ELF-1 (cell line): Measurements from ENCODE around the gene IGF2BP3.

Experiments used
- DNase-seq: peaks from one replicate; pipeline ENCODE4 v3.0.0-alpha.2; 2016; ENCODE audit warnings: low read depth, low spot score

Gene IGF2BP3

DNA sequence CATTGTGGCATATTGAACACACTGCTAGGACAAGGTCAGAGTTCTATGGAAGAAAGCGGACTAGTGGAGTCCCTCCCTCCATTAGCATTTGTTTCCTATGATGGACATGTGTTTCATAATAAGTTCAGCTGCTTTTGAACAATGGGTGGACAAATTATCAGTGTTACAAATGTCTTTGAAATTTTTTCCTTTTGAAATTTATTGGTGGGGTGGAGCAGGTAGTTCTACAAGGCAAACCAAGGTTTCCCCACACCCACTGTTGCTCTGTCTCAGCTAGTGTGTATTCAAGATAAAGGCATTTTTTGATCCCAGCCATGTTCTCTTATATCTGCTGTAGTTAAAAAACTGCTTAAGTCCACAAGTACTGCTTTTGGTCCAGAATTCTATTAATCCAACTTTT, 91.3 kb downstream of the IGF2BP3 start:
- no peak for DNase-seq

DNA sequence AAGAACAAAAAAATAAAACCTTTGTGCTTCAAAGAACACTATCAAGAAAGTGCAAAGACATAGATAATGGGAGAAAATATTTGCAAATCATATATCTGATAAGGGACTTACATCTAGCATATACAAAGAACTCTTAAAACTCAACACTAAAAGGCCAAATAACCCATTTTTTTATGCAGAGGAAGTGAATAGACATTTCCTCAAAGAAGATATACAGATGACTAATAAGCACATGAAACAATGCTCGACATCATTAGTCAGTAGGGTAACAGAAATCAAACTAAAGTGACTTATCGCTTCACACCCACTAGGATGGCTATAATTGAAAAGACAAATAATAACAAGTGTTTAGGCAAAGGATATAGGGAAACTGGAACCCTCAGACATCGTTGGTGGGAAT, 93.2 kb downstream of the IGF2BP3 start:
- DNase-seq = no peak

DNA sequence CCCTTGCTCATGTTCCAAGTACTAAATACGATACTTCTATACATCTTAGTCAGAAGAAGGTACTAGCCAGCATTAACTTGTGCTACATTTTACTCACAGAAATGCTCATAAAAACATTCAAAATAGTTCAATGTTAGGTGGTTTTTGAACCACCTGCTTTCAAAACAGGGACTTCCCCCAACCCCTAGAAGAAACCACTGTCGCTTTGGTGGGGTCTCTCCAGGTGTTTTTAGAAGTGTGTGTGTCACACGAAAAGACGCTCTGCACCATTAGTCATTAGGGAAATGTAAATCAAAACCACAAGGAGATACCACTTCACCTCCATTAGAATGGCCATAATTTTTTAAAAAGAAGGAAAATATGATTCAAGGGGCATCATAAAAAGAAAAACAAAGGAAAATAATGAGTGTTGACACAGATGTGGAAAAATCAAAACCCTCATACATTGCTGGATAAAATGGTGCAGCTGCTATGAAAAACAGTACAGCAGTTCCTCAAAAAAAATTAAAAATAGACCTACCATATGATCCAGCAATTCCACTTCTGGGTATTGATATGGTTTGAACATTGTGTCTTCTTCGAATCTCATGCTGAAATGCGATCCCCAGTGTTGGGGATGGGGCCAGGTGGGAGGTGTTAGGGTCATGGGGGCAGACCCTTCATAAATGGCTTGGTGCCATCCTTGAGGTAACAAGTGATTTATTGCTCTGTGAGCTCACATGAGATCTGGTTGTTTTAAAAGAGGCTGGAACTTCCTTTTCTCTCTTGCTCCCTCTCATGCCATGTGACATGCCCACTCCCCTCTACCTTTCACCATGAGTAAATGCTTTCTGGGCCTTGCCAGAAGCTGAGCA, 96.9 kb downstream of the IGF2BP3 start:
- DNase-seq = no peak

DNA sequence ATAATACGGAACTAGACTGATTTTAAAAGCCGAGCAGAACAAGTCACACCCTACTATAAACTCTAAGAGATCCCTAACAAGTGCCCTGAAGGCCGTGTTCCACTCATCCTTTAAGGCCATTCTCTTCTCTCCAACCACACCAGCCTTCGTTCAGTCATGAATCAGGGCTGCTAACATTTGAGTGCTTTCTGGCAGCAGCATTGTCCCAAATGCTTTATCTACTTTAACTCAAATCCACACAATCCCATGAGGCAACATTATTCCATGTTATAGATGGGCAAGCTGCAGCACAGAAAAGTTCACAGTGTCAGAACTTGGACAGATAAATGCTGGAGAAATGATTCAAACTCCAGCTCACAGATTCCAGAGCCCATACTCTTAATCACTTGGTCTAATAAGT, 97.7 kb downstream of the IGF2BP3 start:
- DNase-seq = no peak

DNA sequence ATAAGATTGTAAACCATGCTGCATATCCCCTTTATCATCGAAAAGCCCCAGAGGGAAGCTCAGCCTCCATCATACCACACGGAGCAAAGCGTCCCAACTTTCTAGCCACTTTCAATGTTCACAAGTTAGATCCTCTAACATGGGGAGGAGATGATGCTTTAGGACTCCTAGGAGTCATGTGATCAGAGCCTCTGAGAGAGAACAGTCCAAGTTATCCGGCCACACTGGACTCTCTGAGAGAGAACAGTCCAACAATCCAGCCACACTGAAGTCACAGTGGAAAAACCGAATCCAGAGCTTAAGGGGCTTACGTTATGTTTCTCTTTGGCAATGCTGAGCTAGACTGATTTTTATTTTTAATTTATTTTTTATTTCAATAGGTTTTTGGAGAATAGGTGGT, 98.6 kb downstream of the IGF2BP3 start:
- DNase-seq = no peak

DNA sequence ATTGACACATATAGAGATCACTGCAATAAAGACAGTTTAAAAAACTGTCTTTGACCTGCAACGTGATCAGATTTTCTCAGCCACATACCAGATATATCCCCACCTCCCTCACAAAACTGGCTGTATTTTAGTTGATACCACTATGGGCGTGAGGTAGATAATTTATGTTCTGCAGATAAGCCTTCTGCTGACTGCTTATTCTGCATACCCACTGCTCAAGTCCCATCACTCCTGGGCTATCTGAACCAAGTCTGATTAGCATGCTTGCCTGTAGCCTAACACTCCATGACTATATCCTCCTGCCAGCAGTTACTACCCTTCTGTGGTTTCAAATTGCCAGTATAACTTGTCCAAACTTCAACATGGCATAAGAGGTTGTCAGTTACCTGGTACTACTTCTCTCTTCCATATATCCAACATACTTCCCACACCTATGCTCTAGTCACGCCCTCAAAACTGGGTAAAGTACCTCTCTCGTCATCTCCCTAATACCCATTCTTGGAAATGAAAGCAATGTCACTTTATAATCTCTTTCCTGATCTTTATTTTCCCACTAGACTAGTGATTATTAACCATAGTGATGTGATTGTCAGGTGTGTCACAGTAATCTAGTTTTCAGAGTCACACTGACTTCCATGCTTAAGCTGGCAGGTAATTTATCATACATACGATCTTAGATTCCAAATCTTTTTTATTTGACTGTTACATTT, 100.4 kb downstream of the IGF2BP3 start:
- DNase-seq = no peak

DNA sequence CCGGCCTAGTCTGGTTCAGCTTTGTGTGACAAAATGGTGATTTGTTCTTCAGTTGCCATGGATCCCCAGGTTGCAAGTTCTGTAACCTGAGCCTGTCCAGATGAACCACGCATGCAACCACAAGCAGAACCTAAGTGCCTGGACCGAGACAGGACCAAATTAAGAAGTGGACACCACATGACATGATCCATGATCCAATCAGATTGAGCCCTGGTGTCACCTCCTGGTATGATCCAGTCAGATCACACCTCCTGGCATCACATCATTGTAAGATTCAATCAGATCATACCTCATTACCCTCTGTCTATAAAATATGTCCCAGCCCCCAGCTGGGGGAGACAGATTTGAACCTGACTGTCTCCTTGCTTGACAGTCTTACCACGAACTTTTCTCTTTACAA, 101.2 kb downstream of the IGF2BP3 start:
- DNase-seq = no peak

DNA sequence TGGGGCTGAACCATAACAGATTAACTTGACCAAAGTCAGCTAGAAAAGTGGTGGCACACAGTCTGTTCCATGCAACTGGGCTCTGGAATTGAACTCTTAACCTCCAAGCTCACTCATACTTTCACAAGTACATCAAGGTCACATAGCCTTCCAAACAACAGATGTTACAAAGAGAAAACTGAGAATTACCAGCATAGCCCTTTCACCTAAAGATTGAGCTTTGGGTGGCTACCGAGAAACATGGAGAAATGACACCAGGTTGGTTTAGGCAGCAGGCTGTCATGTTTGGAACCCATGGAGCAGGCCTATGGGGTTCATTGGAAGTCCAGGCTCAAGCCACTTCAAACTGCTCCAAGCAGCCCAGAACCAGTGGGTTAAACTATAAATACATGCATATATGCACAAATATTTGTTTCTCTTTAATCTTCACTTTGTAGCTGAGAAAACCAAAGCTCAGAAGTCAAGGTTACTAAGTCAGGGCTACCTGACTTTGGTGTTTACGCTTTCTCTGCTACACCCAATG, 112.1 kb downstream of the IGF2BP3 start:
- no peak for DNase-seq

DNA sequence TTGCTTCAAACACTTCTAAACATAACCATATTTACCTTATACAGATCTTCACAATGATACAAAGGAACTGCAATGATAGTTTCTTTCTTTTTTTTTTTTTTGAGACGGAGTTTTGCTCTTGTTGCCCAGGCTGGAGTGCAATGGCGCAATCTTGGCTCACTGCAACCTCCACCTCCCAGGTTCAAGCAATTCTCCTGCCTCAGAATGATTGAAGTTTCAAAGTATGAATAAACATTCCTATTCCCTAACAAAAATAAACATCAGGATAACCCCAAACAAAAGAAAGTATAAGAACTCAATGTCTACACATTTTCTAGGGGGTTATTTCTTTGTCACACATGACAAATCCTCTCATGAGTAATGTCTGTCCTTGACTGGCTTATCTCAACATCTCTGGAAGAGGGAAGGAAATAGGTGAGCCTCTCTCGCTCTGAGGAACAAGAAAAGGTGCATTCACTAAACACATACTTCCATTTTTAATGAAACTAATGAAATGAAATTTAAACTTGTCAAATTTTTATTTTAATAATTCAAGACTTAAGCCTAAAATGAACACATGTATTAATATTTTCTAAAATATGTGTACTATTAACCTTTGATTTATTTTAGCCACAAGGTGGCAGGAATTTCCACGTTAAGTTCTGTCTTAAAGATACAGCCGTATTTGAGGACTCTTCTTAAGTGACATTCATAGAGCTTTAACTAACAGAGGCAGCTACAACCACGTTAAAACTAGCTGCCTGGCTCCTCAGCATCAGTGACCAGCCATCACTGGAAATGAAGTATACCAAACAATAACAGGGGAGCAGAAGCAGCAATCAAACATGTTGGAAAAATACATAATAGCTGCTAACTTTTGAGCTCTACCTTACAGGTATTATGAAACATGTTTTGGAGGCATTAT, 112.8 kb downstream of the IGF2BP3 start:
- no peak for DNase-seq

DNA sequence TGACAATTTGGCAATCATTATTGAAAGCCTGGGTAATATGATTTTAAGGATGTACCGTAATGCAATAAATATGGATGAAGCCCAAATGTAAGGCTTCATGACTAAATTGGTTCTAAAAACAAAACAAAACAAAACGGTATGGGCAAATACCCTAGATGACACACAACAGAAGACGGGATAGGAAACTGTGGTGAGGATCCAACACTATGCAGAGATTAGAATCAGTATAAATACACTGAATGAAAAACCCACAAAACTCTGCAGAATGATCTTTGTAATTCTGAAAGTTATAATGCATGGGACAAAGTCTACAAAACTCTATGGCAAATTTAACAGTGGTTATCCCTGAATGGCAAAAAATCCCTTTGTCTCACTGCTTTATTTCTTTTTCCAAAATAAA, 113.6 kb downstream of the IGF2BP3 start:
- DNase-seq = no peak

DNA sequence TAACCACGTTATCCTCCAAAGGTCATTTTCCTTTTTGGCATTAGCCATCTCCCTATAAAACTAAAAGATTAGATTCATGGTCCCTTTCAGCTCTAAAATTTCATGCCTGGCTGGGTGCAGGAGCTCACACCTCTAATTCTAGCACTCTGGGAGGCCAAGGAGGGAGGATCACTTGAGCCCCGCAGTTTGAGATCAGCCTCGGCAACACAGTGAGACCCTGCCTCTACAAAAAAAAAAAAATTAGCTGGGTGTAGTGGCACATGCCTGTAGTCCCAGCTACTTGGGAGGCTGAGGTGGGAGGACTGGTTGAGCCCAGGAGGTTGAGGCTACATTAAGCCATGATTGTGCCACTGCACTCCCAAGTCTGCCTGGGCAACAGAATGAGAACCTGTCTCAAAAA, 114.1 kb downstream of the IGF2BP3 start:
- DNase-seq = no peak

DNA sequence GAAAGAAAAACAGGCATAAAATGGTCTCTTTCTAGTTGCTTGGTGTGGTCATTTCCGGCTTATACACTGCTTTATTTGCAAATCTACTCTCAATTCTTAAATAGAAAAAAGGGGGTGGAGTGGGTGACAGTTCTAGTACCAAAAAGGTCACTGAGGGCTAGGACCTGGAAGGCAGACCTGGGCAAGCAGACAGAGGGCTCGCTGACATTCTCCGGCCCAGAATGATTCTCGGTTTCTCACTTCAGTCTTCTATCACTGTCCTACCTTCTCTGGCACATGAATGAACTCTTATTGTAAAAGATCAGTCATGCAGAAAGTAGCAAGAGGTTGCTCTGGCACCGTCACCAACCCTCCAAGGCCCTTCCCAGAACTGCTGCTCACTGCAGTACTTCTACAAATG, 117.1 kb downstream of the IGF2BP3 start:
- DNase-seq = no peak

DNA sequence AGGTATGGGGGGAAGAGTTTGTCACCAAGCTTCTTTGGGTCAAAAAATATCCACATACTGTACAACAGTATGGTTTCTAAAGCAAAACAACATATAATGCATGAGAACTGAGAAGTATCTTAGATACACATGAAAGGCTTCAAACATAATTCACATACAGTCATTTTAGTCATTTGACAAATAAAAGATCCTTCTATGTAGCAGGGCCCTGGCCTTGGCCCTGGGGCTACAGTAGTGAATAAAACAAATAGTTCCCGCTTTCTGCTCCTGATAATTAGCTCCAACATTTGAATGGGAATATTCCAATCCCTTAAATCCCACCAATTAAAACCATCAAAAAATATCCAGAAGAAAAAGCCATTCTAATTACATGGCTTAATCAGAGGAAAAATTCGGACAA, 119.8 kb downstream of the IGF2BP3 start:
- no peak for DNase-seq

DNA sequence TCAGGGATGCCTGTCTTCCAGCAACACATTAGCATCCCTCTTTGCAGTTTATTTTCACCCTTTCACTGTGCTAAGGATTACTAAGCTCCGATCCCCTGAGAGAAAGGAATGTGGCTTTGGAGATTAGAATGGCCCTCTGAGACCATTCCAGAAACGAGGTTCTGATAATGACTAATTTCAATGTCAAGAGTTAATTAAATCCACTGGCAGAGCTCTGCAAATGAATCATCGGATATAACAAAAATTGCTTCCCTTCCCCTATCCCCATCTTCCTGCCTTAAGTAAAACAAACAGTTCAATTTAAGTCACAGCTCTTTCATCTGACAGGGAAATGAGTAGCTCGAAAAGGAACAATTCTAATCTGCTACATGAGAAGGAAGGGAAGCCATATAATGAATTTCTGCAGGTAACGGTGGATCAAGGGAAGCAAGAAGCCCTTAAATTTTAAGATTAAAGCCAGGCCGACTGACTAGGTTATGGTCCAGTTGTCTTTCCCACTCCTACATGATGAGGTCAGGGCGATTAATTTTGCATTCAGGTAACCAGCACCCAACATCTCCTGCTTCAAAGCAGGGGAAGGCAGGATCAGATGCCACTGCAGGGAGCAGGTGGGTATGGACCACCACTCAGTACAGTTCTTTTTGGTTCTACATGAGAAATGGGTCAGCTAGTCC, 120.7 kb downstream of the IGF2BP3 start:
- DNase-seq = no peak

DNA sequence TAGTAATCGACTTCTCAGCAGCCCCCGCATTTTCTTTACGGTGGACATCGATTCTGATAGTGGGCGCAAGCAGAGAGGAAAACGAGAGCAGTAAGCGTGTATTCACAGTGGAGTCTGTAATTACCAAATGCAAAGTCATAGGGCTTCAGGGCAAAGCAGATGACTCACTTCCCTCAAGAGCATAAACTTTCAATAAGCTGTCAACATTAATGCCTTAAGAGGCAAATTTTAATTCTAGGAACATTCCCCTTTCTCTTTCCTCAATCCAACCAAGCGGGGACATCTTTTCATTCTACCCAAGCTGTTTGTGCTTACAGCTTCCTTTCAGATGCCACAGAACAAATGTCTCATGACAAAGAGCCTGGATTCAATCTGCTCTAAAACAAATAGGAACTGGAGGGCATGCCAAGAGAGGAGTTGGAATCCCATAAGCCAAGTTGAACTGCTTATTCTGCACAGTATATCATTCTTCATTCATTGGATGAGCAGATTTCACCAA, 122.6 kb downstream of the IGF2BP3 start:
- peak; percentile 9 for DNase-seq

DNA sequence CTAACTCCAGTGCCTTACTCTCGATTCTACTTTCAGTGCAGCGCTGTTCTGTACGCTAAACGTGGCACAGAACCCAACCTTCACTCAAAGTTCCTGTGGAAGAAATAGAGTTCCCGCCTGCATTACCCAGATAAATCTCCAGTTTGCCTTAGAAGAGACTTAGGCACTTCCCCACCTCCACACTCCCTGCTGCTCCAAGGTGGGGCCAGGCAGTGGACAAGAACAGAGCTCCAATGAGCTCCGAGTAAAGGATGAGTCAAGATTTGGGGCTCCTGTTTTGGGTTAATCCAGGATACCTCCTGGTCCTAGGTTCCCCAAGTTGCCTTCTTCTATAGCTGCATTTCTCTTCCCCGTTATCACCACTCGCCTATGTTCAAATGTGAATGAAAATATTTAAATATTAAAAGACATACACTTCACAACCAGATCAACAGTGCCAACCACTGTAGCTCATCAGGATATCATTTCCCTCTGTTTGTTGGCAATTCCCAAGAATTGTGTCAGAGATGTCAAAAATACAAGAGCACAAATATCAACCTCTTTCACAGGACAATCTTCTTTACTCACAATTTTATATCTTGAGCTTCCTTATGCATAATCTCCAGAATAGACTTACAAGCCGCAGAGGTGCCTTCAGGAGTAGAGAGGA, 123.1 kb downstream of the IGF2BP3 start:
- no peak for DNase-seq

DNA sequence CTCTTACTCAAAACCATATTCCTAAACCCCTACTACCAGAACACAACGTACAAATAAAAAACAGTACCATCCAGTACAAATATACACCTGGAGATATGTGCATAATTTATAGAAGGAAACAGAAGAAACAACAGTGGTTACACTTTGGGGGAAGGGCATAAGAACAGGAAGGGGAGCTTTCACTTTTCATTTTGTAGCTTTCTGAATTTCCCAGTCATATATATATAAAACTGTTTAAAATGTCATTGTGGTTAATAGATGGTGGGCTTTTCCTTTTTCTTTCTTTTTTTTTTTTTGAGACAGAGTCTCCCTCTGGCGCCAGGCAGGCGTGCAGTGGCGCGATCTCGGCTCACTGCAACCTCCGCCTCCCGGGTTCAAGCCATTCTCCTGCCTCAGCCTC, 124.0 kb downstream of the IGF2BP3 start:
- no peak for DNase-seq

DNA sequence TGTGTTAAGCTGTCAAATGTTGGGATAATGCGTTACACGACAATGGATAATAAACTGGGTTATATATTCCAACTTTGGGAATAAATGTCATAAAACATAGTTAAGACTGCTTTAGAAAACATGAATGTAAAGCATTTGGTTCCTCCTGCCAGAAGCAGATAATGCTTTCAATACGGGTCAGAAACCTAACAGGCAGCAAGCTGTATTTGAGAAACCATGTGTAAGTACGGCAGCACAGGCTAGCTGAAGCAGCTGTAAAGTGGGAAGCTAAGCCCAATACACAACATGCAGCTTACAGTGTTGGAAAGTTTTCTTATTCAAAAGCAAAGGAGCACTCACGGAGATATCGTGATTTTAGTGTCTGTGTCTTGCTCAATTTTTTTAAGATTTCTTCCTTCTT, 124.7 kb downstream of the IGF2BP3 start:
- no peak for DNase-seq

DNA sequence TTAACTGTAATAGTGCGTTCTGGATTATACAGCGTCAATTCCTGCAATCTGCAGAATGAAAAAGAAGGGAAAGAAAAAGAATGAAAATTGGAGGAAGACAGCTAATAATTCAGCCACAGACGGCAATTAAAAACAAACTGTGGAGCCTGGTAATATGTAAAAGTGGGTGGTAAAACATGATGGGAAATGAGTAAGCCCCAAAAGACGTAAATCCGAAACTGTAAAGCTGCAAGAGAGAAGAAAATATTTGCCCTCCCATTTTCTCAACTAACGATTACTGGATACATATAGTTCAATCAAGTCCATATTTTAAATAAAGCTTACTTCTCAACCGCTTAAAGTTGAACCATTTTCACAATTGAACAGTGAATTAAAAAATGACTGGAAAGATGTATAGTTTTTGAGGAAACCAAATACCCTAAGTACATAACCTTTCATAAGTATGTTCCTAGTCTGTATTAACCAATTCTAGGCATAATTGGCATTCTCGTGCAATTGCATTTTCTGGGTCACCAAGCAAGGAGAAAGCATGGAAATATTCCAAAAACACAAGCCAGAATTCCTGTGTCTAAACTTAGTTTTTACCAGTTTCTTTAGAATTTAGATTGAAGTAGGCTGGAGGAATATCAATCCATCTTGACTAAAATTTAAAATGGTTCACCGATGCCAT, 126.3 kb downstream of the IGF2BP3 start:
- DNase-seq = no peak

DNA sequence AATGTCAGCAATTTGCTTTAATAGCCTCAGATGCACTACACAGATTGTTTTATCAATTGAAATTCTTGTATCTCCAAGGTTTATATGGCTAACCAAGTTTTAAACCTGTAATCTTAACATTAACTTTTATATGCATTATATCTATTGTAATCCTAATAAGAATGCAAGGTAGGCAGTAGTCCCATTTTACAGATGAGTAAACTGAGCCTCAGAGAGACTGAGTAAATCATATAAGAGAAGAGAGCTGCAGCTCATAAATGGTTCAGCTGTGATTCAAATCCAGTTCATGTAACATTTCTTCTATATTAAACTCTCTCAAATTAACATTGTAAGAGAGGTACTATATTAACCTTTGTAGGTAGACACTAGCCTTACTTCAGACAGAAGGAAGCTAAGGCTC, 127.2 kb downstream of the IGF2BP3 start:
- no peak for DNase-seq
